Mononuclear cell (primary cell): ENCODE measurements around the gene OR5T3. TPM values are rescaled to one million over a fixed set of nuclear protein-coding genes. Genes with fewer than 3 reads are reported as not detected.
"Not testable (repeated sequence)": the region's sequence is repeated elsewhere in the genome, so short reads cannot be mapped to it uniquely, and the experiment has no call there.

Experiments used
- H3K27me3 ChIP-seq: 2 replicates; pipeline ENCODE4 v1.6.0; 2011; ENCODE audit warnings: low read length, control low read depth; ENCODE audit not compliant: insufficient read depth
- H3K4me1 ChIP-seq: 2 replicates; pipeline ENCODE4 v1.5.1; 2011; ENCODE audit warnings: mild to moderate bottlenecking, low read length, control low read depth; ENCODE audit not compliant: insufficient read depth
- H3K4me3 ChIP-seq: 2 replicates; pipeline ENCODE4 v1.5.1; 2011; ENCODE audit warnings: mild to moderate bottlenecking, low read length, moderate library complexity
- H3K9me3 ChIP-seq: 2 replicates; pipeline ENCODE4 v1.5.1; 2011; ENCODE audit warnings: low read depth, mild to moderate bottlenecking, control low read depth, low read length
- total RNA-seq: library from RNA; depleted of rRNA; stranded (reverse); fragments of >200 nt; gene quantifications from one replicate; pipeline ENCODE4 v1.2.3, GENCODE V29; 2012

OR5T3 gene
- total RNA-seq, result not detected

GRCh38 chr11:56251954-56252353 is at the start of gene OR5T3:
TSS of gene OR5T3 (plus strand) at chr11:56252254. CDS start at chr11:56252254, 0 bp downstream.
- Histone ChIP-seq H3K9me3 (peaks cover 6% of the 10 kb centered on the region), H3K4me3 (no peak within 1 kb of the TSS), H3K27me3 (no peaks in the 10 kb centered on the region), H3K4me1 (no peaks in the 10 kb centered on the region)

DNA sequence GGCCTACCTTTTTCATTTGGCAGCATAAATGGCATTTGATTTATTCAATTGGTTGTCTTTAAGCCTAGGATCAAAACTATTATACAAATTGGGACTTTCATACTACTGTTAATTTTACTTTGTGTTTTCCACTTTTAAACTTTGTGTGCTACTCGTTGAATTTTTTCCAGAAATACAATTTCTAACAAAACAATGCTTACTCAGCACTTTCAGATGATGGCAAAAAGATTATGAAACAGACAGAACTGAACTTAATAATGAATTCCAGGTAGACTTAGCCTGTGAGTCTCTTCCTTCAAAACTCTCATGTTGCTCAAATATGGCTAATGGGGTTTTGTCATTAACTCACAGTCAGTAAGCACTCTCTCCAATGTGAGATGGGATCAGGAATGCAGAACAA is 44.3 kb upstream of the OR5T3 start:
- Histone ChIP-seq H3K4me1 (no peaks in the 10 kb centered on the region), H3K27me3 (no peaks in the 10 kb centered on the region), H3K9me3 (peaks cover 5% of the 10 kb centered on the region), H3K4me3 (no peak overlapping the region)

DNA sequence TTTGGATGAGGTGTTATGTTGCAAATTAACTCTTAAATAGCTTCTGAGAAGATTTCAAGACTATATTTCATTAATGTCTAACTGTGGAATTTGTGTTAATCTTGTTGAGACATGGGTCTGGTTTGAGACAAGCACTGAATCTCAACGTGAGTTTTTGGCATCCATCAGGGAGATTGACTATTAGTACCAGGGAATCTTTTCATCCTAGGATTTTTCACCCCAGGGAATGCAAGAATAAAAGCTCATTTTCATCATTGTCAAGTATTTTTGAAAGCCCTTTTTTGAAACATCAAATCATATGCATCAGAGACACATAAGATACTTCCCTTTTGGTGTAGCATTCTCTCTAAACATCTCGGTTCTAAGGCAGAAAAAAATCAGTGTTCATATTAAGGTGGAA is 37.5 kb upstream of the OR5T3 start:
- Histone ChIP-seq H3K4me3 (no peak overlapping the region), H3K9me3 (no peaks in the 10 kb centered on the region)

GRCh38 chr11:56219735-56220134 is 32.3 kb upstream of the OR5T3 start:
- not testable (repeated sequence) for H3K4me3 ChIP-seq, H3K27me3 ChIP-seq, H3K9me3 ChIP-seq, H3K4me1 ChIP-seq

More for the DNA sequence above, 37.5 kb upstream of the OR5T3 start:
- Histone ChIP-seq H3K27me3 (no peaks in the 10 kb centered on the region), H3K4me1 (no peaks in the 10 kb centered on the region)

GRCh38 chr11:56234155-56234554 is 17.9 kb upstream of the OR5T3 start, which contains the start of gene OR5T2:
TSS of gene OR5T2 (minus strand) at chr11:56234255. CDS start at chr11:56233062, 1,193 bp downstream.
- Histone ChIP-seq H3K9me3 (no peaks in the 10 kb centered on the region), H3K27me3 (no peaks in the 10 kb centered on the region), H3K4me1 (no peaks in the 10 kb centered on the region), H3K4me3 (no peak within 1 kb of the TSS)

GRCh38 chr11:56271092-56271491 is 19.0 kb downstream of the OR5T3 start:
- Histone ChIP-seq H3K9me3 (peaks cover 9% of the 10 kb centered on the region), H3K27me3 (no peaks in the 10 kb centered on the region), H3K4me1 (no peaks in the 10 kb centered on the region), H3K4me3 (no peak overlapping the region)

DNA sequence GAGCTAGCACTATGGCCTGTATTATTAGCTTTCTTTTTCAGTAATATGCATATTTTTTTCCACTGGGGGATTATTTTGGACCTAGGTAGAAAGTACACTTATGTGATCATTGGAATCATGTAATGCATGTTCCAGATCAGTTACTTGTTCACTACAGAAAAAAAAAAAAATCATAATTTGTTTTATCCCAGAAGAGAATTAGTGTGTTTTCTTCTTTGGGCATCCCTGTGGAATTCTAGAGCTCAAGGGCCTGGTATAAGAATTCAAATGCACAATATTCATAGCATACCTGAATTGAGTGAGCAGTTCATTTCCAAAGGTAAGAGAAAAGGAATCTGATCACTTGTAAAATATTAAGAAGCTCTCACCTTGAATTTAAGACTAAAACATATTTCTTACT is 21.8 kb downstream of the OR5T3 start, which contains the start of gene OR5T1:
TSS of gene OR5T1 (plus strand) at position 301 of the 400 bp plus-strand sequence. CDS start 1,485 bp downstream, outside the sequence.
- peaks cover 9% of the 10 kb centered on the region for H3K9me3 ChIP-seq
- H3K27me3 ChIP-seq, result no peaks in the 10 kb centered on the region
- no peak within 1 kb of the TSS for H3K4me3 ChIP-seq
- no peaks in the 10 kb centered on the region for H3K4me1 ChIP-seq

DNA sequence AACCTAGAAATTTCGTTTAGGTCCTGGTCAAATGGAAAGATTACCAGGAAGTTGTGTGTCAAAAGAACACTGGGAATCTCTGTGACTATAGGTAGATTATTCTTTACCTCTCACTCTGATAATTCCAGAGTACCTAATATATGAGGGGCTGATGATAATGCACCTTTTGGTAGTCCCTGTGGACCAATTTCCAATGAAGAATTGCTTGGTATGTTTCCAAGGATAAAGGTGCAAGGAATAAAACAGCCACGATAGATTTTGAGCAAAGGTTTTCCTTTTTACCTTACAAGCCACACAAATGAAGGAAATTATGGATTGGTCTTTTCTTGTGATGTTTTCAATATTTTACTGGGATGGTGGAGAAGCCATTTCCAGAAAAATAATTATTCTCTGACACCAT is 40.1 kb downstream of the OR5T3 start, which contains the start of gene OR8H1:
TSS of gene OR8H1 (minus strand) at position 101 of the 400 bp plus-strand sequence. CDS start 1,192 bp downstream, outside the sequence.
- Histone ChIP-seq H3K4me1 (no peaks in the 10 kb centered on the region), H3K9me3 (peaks cover 9% of the 10 kb centered on the region), H3K27me3 (no peaks in the 10 kb centered on the region), H3K4me3 (no peak within 1 kb of the TSS)

- H3K27me3 ChIP-seq, result no peaks in the 10 kb centered on the region
- H3K4me3 ChIP-seq, result no peak overlapping the region
- H3K4me1 ChIP-seq, result no peaks in the 10 kb centered on the region
- peaks cover 5% of the 10 kb centered on the region for H3K9me3 ChIP-seq
These were observed 44.8 kb downstream of the OR5T3 start for GRCh38 chr11:56296898-56297297.

Other genes with a start within 250 kb of the OR5T3 start
- gene OR5AS1, start 224.6 kb upstream of the OR5T3 start, total RNA-seq, result 0.10 TPM
- not detected for gene OR8I2, start 158.9 kb upstream of the OR5T3 start, total RNA-seq
- gene OR8H2, start 148.6 kb upstream of the OR5T3 start, total RNA-seq, result not detected
- gene OR8H3, start 129.9 kb upstream of the OR5T3 start, total RNA-seq, result not detected
- gene OR8J3, start 112.1 kb upstream of the OR5T3 start, total RNA-seq, result not detected
- gene OR8K5, start 91.9 kb upstream of the OR5T3 start, total RNA-seq, result not detected
- not detected for gene OR5J2, start 75.6 kb upstream of the OR5T3 start, total RNA-seq
- not detected for gene OR5T2, start 18.0 kb upstream of the OR5T3 start, total RNA-seq
- not detected for gene OR5T1, start 21.9 kb downstream of the OR5T3 start, total RNA-seq
- not detected for gene OR8H1, start 40.0 kb downstream of the OR5T3 start, total RNA-seq
- not detected for gene OR8K3, start 62.9 kb downstream of the OR5T3 start, total RNA-seq
- gene OR8K1, start 93.8 kb downstream of the OR5T3 start, total RNA-seq, result not detected
- gene OR8J1, start 102.0 kb downstream of the OR5T3 start, total RNA-seq, result not detected
- gene OR8U1, start 123.4 kb downstream of the OR5T3 start, total RNA-seq, result not detected
- not detected for gene OR5AL1, start 160.4 kb downstream of the OR5T3 start, total RNA-seq
- not detected for gene OR5M3, start 221.1 kb downstream of the OR5T3 start, total RNA-seq
- not detected for gene OR5M8, start 239.1 kb downstream of the OR5T3 start, total RNA-seq